Left renal pelvis (tissue), 4 donors: ENCODE results near the gene SERPINB5. TPM values are rescaled to one million over a fixed set of nuclear protein-coding genes. Genes with fewer than 3 reads are reported as not detected.

Source experiments
- DNase-seq, 4 donors: peaks; one replicate each; pipeline ENCODE4 v3.0.0-alpha.2; 2013; ENCODE audit warnings: low read depth in 4 of 4, low spot score in 3 of 4
- polyA plus RNA-seq, 4 donors: library from polyadenylated mRNA; unstranded; fragments of 120-200 nt; gene quantifications; one replicate each; pipeline ENCODE4 v1.2.1, GENCODE V29; 2013; ENCODE audit not compliant: insufficient read length in 4 of 4

The SERPINB5 gene
- polyA plus RNA-seq, 4 donors: 0.04 to 0.09 TPM; not detected in 2

GRCh38 chr18:63467699-63468098 is 9.1 kb upstream of the SERPINB5 start:
- no peak for DNase-seq

GRCh38 chr18:63468575-63468974 is 8.2 kb upstream of the SERPINB5 start:
- DNase-seq: no peak

- no peak for DNase-seq
These were observed 6.0 kb upstream of the SERPINB5 start for GRCh38 chr18:63470751-63471150.

GRCh38 chr18:63472380-63472779 is 4.4 kb upstream of the SERPINB5 start:
- DNase-seq: no peak

- no peak for DNase-seq
These were observed 442 bp downstream of the SERPINB5 start for GRCh38 chr18:63477200-63477599.

- no peak for DNase-seq
These were observed 1.2 kb downstream of the SERPINB5 start for GRCh38 chr18:63477968-63478367.

- DNase-seq: no peak
These were observed 3.1 kb downstream of the SERPINB5 start for GRCh38 chr18:63479826-63480225.

- DNase-seq: no peak
These were observed 3.7 kb downstream of the SERPINB5 start for GRCh38 chr18:63480476-63480875.

- no peak for DNase-seq
These were observed 4.2 kb downstream of the SERPINB5 start for GRCh38 chr18:63480915-63481314.

- DNase-seq: no peak
These were observed 10.9 kb downstream of the SERPINB5 start for GRCh38 chr18:63487676-63488075.

- DNase-seq: no peak
These were observed 11.4 kb downstream of the SERPINB5 start for GRCh38 chr18:63488160-63488559.

GRCh38 chr18:63492851-63493250 is 16.1 kb downstream of the SERPINB5 start:
- no peak for DNase-seq

- no peak for DNase-seq
These were observed 18.9 kb downstream of the SERPINB5 start for GRCh38 chr18:63495675-63496074.

- no peak for DNase-seq
These were observed 29.0 kb downstream of the SERPINB5 start for GRCh38 chr18:63505566-63506335.

- no peak for DNase-seq
These were observed 29.5 kb downstream of the SERPINB5 start for GRCh38 chr18:63506336-63506646.

- no peak for DNase-seq
These were observed 31.8 kb downstream of the SERPINB5 start for GRCh38 chr18:63508596-63508995.

- no peak for DNase-seq
These were observed 34.5 kb downstream of the SERPINB5 start for GRCh38 chr18:63511285-63511684.

GRCh38 chr18:63514326-63514725 is 37.6 kb downstream of the SERPINB5 start:
- no peak for DNase-seq

- DNase-seq: no peak
These were observed 38.3 kb downstream of the SERPINB5 start for GRCh38 chr18:63514888-63515678.

GRCh38 chr18:63515801-63516200 is 39.0 kb downstream of the SERPINB5 start:
- no peak for DNase-seq

- DNase-seq: peak; percentile 51 to 73 (median 68)
These were observed 41.6 kb downstream of the SERPINB5 start for GRCh38 chr18:63518178-63519012.
